ENCODE measurements around the gene FGF2.

The FGF2 gene

GRCh38 chr4:122854447-122855352 lies 28.1 kb downstream of the FGF2 start (continued):
- no peak for TF ChIP-seq SCRT2 (tag by site-specific recombination; IDR thresholded peaks at IDR 0.05)
- TF ChIP-seq ZNF776 (tag by site-specific recombination; IDR thresholded peaks at IDR 0.05; ENCODE audit: borderline replicate concordance), result no peak
- no peak for TF ChIP-seq ZNF692 (tag by site-specific recombination; IDR thresholded peaks at IDR 0.05)
- TF ChIP-seq OVOL3 (tag by site-specific recombination; IDR thresholded peaks at IDR 0.05), result no peak
- TF ChIP-seq ZNF37A (tag by site-specific recombination; IDR thresholded peaks at IDR 0.05), result no peak

DNA sequence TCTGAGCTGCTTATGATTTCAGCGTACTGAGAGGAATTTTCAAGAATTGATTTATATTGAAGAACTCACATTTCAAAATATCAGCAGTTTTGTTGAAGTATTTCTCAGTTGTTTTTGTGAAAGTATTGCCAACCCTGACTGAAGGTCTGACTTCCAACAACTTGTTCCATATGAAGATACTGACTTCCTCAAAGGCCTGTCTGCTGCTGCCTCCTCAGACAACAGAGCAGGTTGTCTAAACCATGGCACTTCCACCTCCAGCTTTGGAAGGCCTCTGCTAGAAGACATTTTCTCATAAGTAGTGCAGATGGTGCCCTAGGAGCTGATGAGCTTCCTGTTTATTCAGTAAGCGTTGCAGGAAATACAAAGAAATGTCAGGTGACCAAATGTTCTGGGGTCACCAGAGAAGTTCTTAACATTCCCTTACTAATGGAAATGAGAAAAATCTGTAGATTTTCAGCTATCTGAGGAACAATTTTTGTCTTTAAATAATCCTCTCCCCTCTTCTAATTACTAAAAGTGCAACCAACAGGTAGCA lies 28.8 kb downstream of the FGF2 start:
- no peaks in the 10 kb centered on the region for H3K9me3 ChIP-seq (ENCODE audit: control insufficient read depth, insufficient read depth, low read depth, low read length)
- ChIA-PET CTCF (interaction anchor here (0.6 kb wide), 1 partner anchor 91 kb away, joined by 3 read pairs; no protein-coding TSS in a partner anchor), POLR2A (no interaction called here)
- no peak overlapping the region for H3K4me3 ChIP-seq (ENCODE audit: low read depth, low read length)
- H3K27ac ChIP-seq (ENCODE audit: extremely low read depth, low read depth, low read length), result no peak overlapping the region
- H3K4me1 ChIP-seq (ENCODE audit: control insufficient read depth, insufficient read depth, low read length), result no peaks in the 10 kb centered on the region
- no peak for TF ChIP-seq SETDB1 (IDR thresholded peaks at IDR 0.05; ENCODE audit: insufficient read length, low read length)
- TF ChIP-seq ZNF558 (tag by site-specific recombination; IDR thresholded peaks at IDR 0.05), result no peak
- TF ChIP-seq SCRT2 (tag by site-specific recombination; IDR thresholded peaks at IDR 0.05), result 0 out of 2 replicates have a peak, but pooled peaks have one; percentile 17
- TF ChIP-seq ZNF548 (tag by site-specific recombination; IDR thresholded peaks at IDR 0.05), result no peak
- TF ChIP-seq ZNF791 (tag by site-specific recombination; IDR thresholded peaks at IDR 0.05), result no peak
- 0 out of 2 replicates have a peak, but pooled peaks have one; percentile 7 for TF ChIP-seq PRDM1 (tag by site-specific recombination; IDR thresholded peaks at IDR 0.05)
- TF ChIP-seq ZNF324 (tag by site-specific recombination; IDR thresholded peaks at IDR 0.05), result no peak
- TF ChIP-seq, protein P1, sequence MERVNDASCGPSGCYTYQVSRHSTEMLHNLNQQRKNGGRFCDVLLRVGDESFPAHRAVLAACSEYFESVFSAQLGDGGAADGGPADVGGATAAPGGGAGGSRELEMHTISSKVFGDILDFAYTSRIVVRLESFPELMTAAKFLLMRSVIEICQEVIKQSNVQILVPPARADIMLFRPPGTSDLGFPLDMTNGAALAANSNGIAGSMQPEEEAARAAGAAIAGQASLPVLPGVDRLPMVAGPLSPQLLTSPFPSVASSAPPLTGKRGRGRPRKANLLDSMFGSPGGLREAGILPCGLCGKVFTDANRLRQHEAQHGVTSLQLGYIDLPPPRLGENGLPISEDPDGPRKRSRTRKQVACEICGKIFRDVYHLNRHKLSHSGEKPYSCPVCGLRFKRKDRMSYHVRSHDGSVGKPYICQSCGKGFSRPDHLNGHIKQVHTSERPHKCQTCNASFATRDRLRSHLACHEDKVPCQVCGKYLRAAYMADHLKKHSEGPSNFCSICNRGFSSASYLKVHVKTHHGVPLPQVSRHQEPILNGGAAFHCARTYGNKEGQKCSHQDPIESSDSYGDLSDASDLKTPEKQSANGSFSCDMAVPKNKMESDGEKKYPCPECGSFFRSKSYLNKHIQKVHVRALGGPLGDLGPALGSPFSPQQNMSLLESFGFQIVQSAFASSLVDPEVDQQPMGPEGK (tag by site-specific recombination; IDR thresholded peaks at IDR 0.05), result no peak
- H3K36me3 ChIP-seq (ENCODE audit: control insufficient read depth in 2 of 2, insufficient read depth in 1 of 2, low read length in 2 of 2), result no peaks in the 10 kb centered on the region

GRCh38 chr4:122857160-122857559 lies 30.5 kb downstream of the FGF2 start:
- Histone ChIP-seq H3K4me3 (ENCODE audit: low read depth, low read length) (no peak overlapping the region), H3K27ac (ENCODE audit: extremely low read depth, low read depth, low read length) (no peak overlapping the region), H3K36me3 (ENCODE audit: control insufficient read depth in 2 of 2, insufficient read depth in 1 of 2, low read length in 2 of 2) (no peaks in the 10 kb centered on the region), H3K9me3 (ENCODE audit: control insufficient read depth, insufficient read depth, low read depth, low read length) (no peaks in the 10 kb centered on the region), H3K4me1 (ENCODE audit: control insufficient read depth, insufficient read depth, low read length) (no peaks in the 10 kb centered on the region)
- ChIA-PET CTCF (no interaction called here), POLR2A (no interaction called here)
- TF ChIP-seq ZNF660 (tag by site-specific recombination; IDR thresholded peaks at IDR 0.05) (0 out of 2 replicates have a peak, but pooled peaks have one; percentile 34), TCF7L2 (IDR thresholded peaks at IDR 0.05; ENCODE audit: borderline replicate concordance, low read depth, low read length) (no peak)

- Histone ChIP-seq H3K9me3 (ENCODE audit: control insufficient read depth, insufficient read depth, low read depth, low read length) (no peaks in the 10 kb centered on the region), H3K36me3 (ENCODE audit: control insufficient read depth in 2 of 2, insufficient read depth in 1 of 2, low read length in 2 of 2) (no peaks in the 10 kb centered on the region), H3K27ac (ENCODE audit: extremely low read depth, low read depth, low read length) (no peak overlapping the region), H3K4me3 (ENCODE audit: low read depth, low read length) (no peak overlapping the region), H3K4me1 (ENCODE audit: control insufficient read depth, insufficient read depth, low read length) (no peaks in the 10 kb centered on the region)
- POLR2A ChIA-PET, result no interaction called here
- CTCF ChIA-PET, result no interaction called here
- TF ChIP-seq ZNF571 (tag by site-specific recombination; IDR thresholded peaks at IDR 0.05) (no peak), GFI1B (tag by site-specific recombination; IDR thresholded peaks at IDR 0.05) (no peak), GLIS2 (tag by site-specific recombination; IDR thresholded peaks at IDR 0.05) (no peak), ZFP41 (tag by site-specific recombination; IDR thresholded peaks at IDR 0.05; ENCODE audit: borderline replicate concordance) (no peak), HIC1 (tag by site-specific recombination; IDR thresholded peaks at IDR 0.05) (no peak), ZNF19 (tag by site-specific recombination; IDR thresholded peaks at IDR 0.05; ENCODE audit: low read depth) (no peak), ZNF133 (tag by site-specific recombination; IDR thresholded peaks at IDR 0.05) (no peak), ZNF214 (tag by site-specific recombination; IDR thresholded peaks at IDR 0.05; ENCODE audit: borderline replicate concordance) (no peak), ZEB2 (tag by site-specific recombination; IDR thresholded peaks at IDR 0.05) (no peak)
Observed at GRCh38 chr4:122858705-122859104, 32.1 kb downstream of the FGF2 start.

Measured in HEK293 (cell line).